Stimulated activated naive CD4-positive, alpha-beta T cell treated with Interleukin-2 at 50 U/mL for 16 hours (primary cell): ENCODE data around the gene SPPL3.

ENCODE experiments used
- DNase-seq: peaks from one replicate; lab custom pipeline; 2025; lab: John Stamatoyannopoulos, UW

The SPPL3 gene

GRCh38 chr12:120874547-120875245 is 29.5 kb downstream of the SPPL3 start:
- no peak for DNase-seq

GRCh38 chr12:120873226-120873625 is 30.9 kb downstream of the SPPL3 start:
- no peak for DNase-seq

GRCh38 chr12:120872487-120872886 is 31.7 kb downstream of the SPPL3 start:
- DNase-seq = no peak

- DNase-seq = no peak
Measured at GRCh38 chr12:120870415-120870814, 33.7 kb downstream of the SPPL3 start.

GRCh38 chr12:120869376-120869775 is 34.8 kb downstream of the SPPL3 start:
- no peak for DNase-seq

- DNase-seq = no peak
Measured at GRCh38 chr12:120866108-120866507, 38.0 kb downstream of the SPPL3 start.

GRCh38 chr12:120865098-120865497 is 39.1 kb downstream of the SPPL3 start:
- DNase-seq = no peak

- DNase-seq = no peak
Measured at GRCh38 chr12:120862664-120863063, 41.5 kb downstream of the SPPL3 start.

GRCh38 chr12:120861074-120861795 is 42.9 kb downstream of the SPPL3 start:
- no peak for DNase-seq

- no peak for DNase-seq
Measured at GRCh38 chr12:120858306-120859088, 45.7 kb downstream of the SPPL3 start.

GRCh38 chr12:120856980-120857379 is 47.2 kb downstream of the SPPL3 start:
- DNase-seq = no peak

GRCh38 chr12:120855823-120856588 is 48.2 kb downstream of the SPPL3 start:
- no peak for DNase-seq

- DNase-seq = no peak
Measured at GRCh38 chr12:120854804-120855203, 49.4 kb downstream of the SPPL3 start.

- no peak for DNase-seq
Measured at GRCh38 chr12:120853188-120853587, 51.0 kb downstream of the SPPL3 start.

GRCh38 chr12:120851944-120852343 is 52.2 kb downstream of the SPPL3 start:
- DNase-seq = no peak

- DNase-seq = no peak
Measured at GRCh38 chr12:120851444-120851843, 52.7 kb downstream of the SPPL3 start.

- no peak for DNase-seq
Measured at GRCh38 chr12:120849765-120850164, 54.4 kb downstream of the SPPL3 start.

GRCh38 chr12:120847814-120848213 is 56.3 kb downstream of the SPPL3 start:
- DNase-seq = no peak

GRCh38 chr12:120847392-120847791 is 56.8 kb downstream of the SPPL3 start:
- DNase-seq = no peak

- no peak for DNase-seq
Measured at GRCh38 chr12:120846721-120847120, 57.4 kb downstream of the SPPL3 start.

GRCh38 chr12:120845696-120846095 is 58.5 kb downstream of the SPPL3 start:
- no peak for DNase-seq
